ENCODE results near the gene PRM3. TPM values are rescaled to one million over a fixed set of nuclear protein-coding genes. Genes with fewer than 3 reads are reported as not detected.

The PRM3 gene
- total RNA-seq, 1 experiment from 2014 or later, result not detected

DNA sequence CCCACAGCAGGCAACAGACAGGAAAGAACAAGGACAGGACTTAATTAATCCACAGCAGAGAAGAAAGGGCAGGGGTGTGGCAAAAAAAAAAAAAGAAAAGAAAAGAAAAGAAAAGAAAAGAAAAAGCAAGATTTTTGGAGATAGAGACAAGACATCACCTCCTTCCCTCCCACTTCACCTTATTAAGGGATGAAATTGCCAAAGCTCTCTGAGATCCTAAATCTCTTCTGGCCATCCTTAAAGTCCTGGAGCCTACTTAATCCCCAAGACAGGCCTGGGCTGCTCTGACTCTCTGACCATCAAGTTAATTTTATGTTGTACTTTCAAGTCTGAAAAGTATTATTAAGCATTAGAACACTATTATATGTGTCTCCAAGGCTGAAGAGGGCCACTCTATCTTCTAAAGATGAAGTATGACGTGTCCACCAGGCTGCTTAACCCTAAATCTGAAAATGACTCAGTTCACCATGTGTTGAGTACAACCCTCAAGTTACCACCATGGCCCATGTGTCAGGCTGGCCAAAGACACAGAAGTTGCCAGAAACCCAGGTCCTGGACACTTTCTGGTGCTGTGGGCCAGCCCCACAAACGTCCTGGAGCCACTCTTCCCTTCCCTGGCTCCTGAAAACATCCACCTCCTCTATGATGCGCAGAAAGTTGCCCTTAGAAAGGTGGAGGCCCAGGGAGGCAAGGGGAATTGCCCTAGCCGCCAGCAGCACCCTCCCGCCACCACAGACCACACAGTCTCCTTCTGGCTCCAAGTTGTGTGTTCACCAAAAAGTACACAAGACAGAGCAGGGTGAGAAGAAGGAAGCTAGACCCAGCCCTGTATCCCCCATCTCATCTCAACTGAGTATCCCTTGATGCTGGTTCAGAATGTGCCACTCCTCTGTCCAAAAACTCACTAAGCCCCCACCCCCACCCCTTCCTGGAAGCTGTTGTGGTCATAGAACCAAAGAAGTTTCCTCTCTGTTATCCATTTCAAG is 20.1 kb downstream of the PRM3 start:
- Mint-ChIP-seq H3K36me3 (ENCODE audit: insufficient read depth, unreplicated experiment) (peaks cover 37% of the 10 kb centered on the region), H3K27ac (ENCODE audit: unreplicated experiment) (no peak overlapping the region), H3K4me1 (ENCODE audit: low read depth, unreplicated experiment) (peaks cover 8% of the 10 kb centered on the region), H3K9me3 (ENCODE audit: low read depth, unreplicated experiment) (no peaks in the 10 kb centered on the region), H3K27me3 (ENCODE audit: unreplicated experiment) (no peaks in the 10 kb centered on the region), H3K4me3 (ENCODE audit: low read depth, unreplicated experiment) (no peak overlapping the region)
- TF ChIP-seq, protein P1, sequence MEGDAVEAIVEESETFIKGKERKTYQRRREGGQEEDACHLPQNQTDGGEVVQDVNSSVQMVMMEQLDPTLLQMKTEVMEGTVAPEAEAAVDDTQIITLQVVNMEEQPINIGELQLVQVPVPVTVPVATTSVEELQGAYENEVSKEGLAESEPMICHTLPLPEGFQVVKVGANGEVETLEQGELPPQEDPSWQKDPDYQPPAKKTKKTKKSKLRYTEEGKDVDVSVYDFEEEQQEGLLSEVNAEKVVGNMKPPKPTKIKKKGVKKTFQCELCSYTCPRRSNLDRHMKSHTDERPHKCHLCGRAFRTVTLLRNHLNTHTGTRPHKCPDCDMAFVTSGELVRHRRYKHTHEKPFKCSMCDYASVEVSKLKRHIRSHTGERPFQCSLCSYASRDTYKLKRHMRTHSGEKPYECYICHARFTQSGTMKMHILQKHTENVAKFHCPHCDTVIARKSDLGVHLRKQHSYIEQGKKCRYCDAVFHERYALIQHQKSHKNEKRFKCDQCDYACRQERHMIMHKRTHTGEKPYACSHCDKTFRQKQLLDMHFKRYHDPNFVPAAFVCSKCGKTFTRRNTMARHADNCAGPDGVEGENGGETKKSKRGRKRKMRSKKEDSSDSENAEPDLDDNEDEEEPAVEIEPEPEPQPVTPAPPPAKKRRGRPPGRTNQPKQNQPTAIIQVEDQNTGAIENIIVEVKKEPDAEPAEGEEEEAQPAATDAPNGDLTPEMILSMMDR (IDR thresholded peaks at IDR 0.05; ENCODE audit: unreplicated experiment), result no peak
- intact Hi-C loops (cut with micrococcal nuclease; ENCODE audit: unreplicated experiment), result loop anchor here (10.0 kb wide), 2 partner anchors 119 to 149 kb away; no protein-coding TSS in a partner anchor
- CTCF ChIA-PET, result no interaction called here
- BruUV-seq (replicated peaks), result no TSS peak
- no peak for DNase-seq

DNA sequence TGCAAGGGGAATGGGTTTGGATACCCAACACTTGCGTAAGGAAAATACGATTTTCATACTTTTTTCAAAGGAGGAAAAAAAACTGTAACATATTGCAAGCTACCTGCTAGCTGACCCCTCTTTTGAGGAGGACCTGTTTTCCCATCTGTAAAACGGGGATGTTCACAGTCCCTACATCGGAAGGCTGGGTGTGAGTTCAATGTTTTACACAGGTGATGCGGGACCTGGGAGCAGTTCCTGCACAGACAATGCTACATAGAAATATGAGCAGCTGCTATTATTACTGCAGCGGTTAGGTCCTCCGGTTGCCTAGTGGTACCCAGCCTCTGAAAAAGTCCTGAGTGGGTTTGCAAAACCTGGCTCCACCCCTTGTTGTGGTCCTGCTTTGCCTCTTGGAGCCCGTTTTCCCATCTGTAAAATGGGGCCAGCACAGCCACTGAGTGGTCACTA is 20.9 kb downstream of the PRM3 start:
- no peaks in the 10 kb centered on the region for H3K9me3 Mint-ChIP-seq (ENCODE audit: low read depth, unreplicated experiment)
- H3K4me3 Mint-ChIP-seq (ENCODE audit: low read depth, unreplicated experiment), result no peak overlapping the region
- DNase-seq, result no peak
- TF ChIP-seq, protein P1 (IDR thresholded peaks at IDR 0.05; ENCODE audit: unreplicated experiment), result no peak
- intact Hi-C loops (cut with micrococcal nuclease; ENCODE audit: unreplicated experiment), result loop anchor here (10.0 kb wide), 2 partner anchors 118 to 148 kb away; no protein-coding TSS in a partner anchor
- no peak overlapping the region for H3K27ac Mint-ChIP-seq (ENCODE audit: unreplicated experiment)
- H3K4me1 Mint-ChIP-seq (ENCODE audit: low read depth, unreplicated experiment), result peaks cover 8% of the 10 kb centered on the region
- CTCF ChIA-PET, result no interaction called here
- no peaks in the 10 kb centered on the region for H3K27me3 Mint-ChIP-seq (ENCODE audit: unreplicated experiment)
- H3K36me3 Mint-ChIP-seq (ENCODE audit: insufficient read depth, unreplicated experiment), result peaks cover 37% of the 10 kb centered on the region
- BruUV-seq (replicated peaks), result no TSS peak

DNA sequence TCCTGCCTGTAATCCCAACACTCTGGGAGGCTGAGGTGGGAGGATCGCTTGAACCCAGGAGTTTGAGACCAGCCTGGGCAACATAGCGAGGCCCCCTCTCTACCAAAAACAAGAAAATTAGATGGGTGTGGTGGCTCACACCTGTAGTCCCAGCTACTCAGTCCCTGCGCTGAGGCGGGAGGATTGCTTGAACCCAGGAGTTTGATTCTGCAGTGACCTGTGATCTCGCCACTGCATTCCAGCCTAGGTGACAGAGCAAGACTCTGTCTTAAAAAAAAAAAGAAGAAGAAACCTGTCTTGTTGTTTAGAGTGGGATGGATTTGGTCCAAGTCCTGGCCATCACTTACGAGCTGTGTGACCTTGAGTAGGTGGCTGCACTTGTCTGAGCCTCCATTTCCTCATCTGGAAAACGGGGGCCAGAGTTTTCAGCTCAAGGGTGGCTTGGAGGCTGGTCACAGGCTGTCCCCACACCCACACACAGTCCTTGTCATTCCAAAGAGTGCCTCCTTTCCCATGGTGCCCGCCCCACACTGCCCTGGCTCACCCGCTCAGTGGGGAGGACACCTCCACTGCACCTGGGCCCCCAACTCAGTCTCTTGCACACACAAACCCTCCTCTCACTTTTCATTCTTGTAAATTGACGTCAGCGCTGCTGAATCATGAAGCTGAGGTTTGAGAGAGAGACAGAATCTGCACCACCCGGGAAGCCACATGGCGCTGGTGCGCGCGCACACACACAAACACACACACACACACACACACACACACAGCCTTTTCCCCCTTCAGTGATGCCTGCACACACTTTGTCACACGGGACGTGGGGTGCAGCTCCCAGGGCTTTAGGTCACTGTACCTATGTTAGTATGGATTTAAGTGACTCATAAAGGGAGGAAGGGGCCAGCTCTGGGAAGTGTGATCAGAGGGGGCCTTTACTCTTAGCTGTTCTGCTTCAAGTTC is 21.6 kb downstream of the PRM3 start:
- no TSS peak for BruUV-seq (replicated peaks)
- Mint-ChIP-seq H3K4me1 (ENCODE audit: low read depth, unreplicated experiment) (peaks cover under 1% of the 10 kb centered on the region), H3K4me3 (ENCODE audit: low read depth, unreplicated experiment) (no peak overlapping the region), H3K36me3 (ENCODE audit: insufficient read depth, unreplicated experiment) (peaks cover 30% of the 10 kb centered on the region), H3K27ac (ENCODE audit: unreplicated experiment) (no peak overlapping the region), H3K9me3 (ENCODE audit: low read depth, unreplicated experiment) (no peaks in the 10 kb centered on the region), H3K27me3 (ENCODE audit: unreplicated experiment) (no peaks in the 10 kb centered on the region)
- CTCF ChIA-PET, result no interaction called here
- intact Hi-C loops (cut with micrococcal nuclease; ENCODE audit: unreplicated experiment), result loop anchor here (10.0 kb wide), 2 partner anchors 117 to 147 kb away; no protein-coding TSS in a partner anchor
- no peak for DNase-seq
- TF ChIP-seq, protein P1 (IDR thresholded peaks at IDR 0.05; ENCODE audit: unreplicated experiment), result no peak

Measured in Calu3 (cell line).